ENCODE data around the gene SRD5A2.

SRD5A2 gene

DNA sequence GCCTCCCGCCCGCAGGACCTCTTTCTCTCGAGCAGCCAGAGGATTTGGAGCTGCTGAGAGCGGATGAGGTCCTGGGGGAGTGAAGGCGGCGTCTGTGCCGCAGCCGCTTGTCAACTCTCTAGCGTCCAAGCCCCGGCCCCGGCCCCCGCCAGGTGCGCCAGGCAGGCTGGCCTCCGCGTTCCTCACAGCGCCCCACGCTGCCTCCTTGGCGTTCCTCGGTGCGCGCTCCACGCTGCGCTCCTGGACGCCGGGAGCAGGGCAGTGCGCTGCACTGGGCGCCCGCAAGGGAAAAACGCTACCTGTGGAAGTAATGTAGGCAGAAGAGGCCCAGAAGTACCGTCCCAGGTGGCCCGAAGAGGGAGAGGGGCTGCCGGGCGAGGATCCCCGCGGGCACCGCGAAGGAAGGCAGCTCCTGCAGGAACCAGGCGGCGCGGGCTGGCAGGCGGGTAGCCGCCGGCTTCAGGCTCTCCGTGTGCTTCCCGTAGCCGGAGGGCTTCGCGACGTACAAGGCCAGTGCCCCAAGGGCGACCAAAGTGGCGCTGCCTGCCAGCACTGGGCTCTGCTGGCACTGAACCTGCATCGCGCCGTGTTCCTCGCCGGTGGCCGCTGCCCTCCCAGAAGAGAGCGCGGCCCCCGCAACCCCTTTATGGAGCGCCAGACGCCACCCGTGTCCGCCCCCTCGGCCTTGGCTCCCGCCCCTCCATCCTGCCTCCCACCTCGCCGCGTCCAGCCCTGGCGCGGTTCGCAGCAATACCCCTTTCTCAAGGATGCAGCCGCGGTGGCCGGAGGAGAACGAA, at the start of gene SRD5A2:
Gene SRD5A2, minus strand, starts transcription at position 618 of the 797 bp plus-strand sequence. Its CDS starts 38 bp downstream, at position 580.
- no peak for DNase-seq (ENCODE audit: low read depth in 3 of 3)

GRCh38 chr2:31606509-31606908, 25.8 kb upstream of the SRD5A2 start:
- DNase-seq (ENCODE audit: low read depth in 3 of 3), result no peak

GRCh38 chr2:31598694-31599093, 18.0 kb upstream of the SRD5A2 start:
- no peak for DNase-seq (ENCODE audit: low read depth in 3 of 3)

- DNase-seq (ENCODE audit: low read depth in 3 of 3), result no peak
These were observed 5.5 kb upstream of the SRD5A2 start for GRCh38 chr2:31586230-31586629.

- DNase-seq (ENCODE audit: low read depth in 3 of 3), result no peak
These were observed 522 bp upstream of the SRD5A2 start for GRCh38 chr2:31581124-31581795.

DNA sequence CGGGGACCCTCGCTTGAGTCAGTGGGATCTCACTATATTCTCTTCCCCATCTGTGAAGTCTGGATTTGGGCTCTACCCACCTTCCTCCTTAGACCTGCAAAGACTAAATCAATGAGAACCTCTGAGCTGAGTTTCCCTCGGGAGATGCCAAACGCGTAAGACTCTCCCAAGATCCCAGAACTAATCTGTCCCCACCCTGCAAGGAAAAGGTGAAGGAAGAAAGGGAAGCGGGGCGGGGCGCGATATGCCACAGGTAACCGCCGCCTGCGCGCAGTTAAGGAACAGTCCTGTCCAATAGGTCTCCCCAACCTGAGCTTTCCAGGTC, 780 bp downstream of the SRD5A2 start:
- DNase-seq (ENCODE audit: low read depth in 3 of 3), result no peak

DNA sequence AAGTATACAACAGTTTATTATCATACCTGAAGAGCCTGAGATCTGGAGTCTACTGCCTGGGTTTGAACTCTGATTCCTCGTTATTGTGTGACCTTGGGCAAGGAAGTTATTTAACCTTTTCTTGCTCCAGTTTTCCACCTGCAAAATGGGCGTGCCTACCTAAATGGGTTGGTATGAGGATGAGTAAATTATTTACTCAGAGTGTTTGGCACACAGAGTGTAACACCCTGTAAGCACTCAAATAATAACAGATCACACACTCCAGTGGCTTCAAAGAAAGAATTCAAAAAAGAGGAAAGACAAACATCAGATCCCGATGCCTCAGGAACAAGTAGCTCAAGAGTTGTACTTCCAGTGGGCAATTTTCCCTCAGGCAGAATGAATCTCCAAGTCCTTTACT, 2.4 kb downstream of the SRD5A2 start:
- DNase-seq (ENCODE audit: low read depth in 3 of 3), result no peak

DNA sequence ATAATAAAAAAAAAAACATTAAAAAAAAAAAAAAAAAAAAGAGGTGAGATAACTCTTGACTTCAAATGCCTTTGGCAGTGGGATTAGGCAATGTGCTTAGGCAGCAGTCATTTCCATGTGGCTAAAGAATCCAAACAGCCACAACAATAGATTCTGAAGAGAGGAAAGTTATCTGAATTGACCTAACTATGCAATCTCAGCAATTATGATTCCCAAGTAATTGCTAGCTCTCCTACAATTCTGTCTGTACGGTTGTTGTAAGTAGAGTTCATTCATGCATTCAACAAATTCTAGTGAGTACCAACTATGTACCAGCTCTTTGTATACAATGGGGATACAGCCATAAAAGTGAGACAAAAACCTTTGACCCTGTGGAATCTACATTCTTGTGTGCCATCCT, 3.6 kb downstream of the SRD5A2 start:
- DNase-seq (ENCODE audit: low read depth in 3 of 3), result no peak

DNA sequence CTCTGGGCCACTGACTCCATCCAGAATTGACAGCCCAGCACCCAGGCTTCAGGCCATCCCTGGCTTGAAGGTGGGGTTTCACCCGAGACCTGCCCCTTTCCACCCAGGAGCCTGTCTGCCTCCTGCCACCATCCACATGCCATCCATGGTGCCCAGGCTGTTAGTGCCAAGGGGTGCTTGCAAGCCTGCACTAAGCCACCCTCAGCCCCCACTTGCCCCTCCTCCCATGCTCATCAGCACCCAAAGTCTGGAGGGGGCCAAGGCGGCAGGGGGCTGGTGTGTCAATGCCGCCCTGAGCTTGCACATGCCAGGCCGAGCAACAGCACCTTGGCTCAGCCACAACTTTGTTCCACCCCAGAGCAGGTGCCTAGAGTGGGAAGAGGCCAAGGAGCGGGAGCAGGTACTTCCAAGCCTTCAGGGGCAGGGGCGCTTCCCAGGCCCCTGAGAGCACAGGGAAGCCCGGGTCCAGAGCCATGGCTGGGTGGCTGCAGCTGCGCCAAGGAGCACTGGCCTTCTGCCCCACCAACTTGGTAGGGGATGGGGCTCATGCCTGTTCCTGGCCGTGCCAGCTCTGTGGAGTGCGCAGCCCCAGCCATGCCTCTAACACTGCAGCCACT, 12.0 kb downstream of the SRD5A2 start:
- DNase-seq (ENCODE audit: low read depth in 3 of 3), result no peak

- no peak for DNase-seq (ENCODE audit: low read depth in 3 of 3)
These were observed 13.1 kb downstream of the SRD5A2 start for GRCh38 chr2:31567679-31568078.

GRCh38 chr2:31563273-31563839, 17.4 kb downstream of the SRD5A2 start:
- DNase-seq (ENCODE audit: low read depth in 3 of 3), result no peak

DNA sequence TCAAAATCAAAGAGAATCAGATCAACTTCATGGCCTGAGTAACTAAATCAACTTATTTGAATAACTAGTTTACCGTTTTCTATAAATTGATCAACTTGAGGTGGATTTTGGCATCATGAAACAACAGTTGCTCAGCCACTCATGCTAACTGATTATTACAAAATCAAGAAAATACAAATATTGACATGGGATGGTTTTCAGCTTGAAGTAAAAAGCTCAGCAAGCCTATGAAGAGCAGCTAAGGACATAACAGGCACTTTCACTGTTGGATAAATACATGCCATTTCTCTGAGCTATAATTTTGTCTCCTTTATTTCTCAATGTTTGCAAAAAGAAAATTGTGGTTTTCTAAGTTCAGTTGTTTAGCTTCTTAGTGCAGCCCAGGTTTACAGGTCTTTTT, 18.9 kb downstream of the SRD5A2 start:
- no peak for DNase-seq (ENCODE audit: low read depth in 3 of 3)

DNA sequence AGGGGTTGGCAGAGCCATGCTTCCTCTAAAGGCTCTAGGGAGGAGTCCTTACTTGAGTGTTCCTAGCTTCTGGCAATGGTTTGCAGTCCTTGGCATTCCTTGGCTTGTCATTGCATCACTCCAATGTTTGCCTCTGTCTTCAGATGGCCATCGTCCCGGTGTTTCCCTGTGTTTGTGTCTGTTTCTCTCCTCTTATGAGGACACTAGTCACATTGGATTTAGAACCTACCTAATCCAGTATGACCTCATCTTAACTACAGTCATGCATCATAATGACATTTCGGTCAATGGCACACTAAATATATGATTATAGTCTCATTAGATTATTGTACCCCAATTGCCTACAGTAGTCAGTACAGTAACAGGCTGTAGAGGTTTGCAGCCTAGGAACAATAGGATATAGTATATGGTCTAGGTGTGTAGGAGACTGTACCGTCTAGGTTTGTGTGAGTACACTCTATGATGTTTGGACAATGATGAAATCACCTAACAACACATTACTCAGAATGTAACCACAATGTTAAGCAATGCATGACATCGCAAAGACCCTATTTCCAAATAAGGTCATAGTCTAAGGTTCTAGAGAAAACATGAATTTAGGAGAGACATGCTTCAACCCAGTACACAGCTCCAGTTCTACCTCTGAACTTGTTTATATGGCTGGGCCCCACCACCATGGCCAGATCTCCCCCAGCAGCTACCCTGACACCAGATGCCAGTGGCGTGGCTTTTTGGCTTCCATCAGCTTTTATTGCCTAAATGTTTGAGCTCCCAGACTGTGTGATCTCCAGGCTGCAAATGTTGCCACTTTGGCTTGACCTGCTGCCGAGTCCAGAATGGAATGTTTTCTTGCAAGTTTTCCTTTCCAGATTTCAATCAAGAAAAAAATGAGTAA, 22.1 kb downstream of the SRD5A2 start:
- no peak for DNase-seq (ENCODE audit: low read depth in 3 of 3)

GRCh38 chr2:31556940-31557339, 23.8 kb downstream of the SRD5A2 start:
- no peak for DNase-seq (ENCODE audit: low read depth in 3 of 3)

- no peak for DNase-seq (ENCODE audit: low read depth in 3 of 3)
These were observed 24.6 kb downstream of the SRD5A2 start for GRCh38 chr2:31555967-31556706.

GRCh38 chr2:31553362-31553761, 27.4 kb downstream of the SRD5A2 start:
- no peak for DNase-seq (ENCODE audit: low read depth in 3 of 3)

DNA sequence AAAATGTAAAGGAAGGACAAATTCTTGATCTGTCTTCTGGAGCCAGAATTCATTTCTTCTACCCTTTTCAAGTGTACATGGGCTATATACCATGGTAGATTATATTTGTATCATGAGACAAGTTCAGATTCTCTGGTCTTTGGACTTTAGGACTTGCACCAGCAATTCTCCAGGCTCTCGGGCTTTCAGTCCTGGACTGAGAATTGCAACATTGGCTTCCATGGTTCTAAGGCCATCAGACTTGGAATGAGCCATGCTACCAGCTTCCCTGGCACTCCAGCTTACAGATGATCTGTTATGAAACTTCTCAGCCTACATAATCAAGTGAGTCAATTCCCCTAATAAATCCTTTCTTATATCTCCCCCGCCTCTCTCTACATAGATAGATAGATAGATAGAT, 33.3 kb downstream of the SRD5A2 start:
- DNase-seq (ENCODE audit: low read depth in 3 of 3), result no peak

- no peak for DNase-seq (ENCODE audit: low read depth in 3 of 3)
These were observed 38.9 kb downstream of the SRD5A2 start for GRCh38 chr2:31541853-31542252.

DNA sequence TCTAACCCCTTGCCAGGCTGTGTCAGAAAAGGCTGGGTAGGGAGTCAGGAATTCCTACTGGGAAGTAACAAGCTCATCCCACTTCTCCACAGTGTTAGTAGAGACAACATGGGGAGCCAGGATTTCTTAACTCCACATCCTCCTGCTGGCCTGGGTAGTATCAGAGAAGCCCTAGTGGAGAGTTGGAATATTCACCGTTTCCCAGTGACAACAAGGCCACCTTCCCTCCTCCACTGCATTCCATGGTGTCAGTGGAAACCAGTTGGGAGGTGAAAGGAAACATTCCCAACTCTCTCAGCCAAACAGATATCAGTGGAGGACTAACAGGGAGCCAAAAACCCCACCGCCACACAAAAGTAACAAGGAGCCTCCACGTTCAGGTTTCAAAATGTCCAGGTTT, 41.2 kb downstream of the SRD5A2 start:
- DNase-seq (ENCODE audit: low read depth in 3 of 3), result no peak

DNA sequence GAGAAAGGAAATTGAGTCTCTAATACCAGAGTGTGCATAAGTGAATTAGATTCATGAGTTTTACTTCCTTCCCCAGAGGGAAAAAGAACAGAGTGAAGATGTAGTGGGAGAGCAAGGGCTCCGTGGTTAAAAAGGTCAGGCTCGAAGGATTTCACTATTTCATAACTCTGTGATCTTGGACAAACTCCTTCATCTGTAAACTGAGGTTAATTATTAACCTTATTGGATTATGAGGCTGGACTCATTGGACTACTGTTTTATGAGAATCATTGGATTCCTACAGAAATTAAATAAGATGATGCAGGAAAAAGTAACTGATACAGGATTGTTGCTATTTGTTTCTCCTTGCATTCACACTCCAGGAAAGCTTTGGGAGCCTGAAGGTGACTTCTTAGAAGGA, 45.0 kb downstream of the SRD5A2 start:
- DNase-seq (ENCODE audit: low read depth in 3 of 3), result no peak

DNA sequence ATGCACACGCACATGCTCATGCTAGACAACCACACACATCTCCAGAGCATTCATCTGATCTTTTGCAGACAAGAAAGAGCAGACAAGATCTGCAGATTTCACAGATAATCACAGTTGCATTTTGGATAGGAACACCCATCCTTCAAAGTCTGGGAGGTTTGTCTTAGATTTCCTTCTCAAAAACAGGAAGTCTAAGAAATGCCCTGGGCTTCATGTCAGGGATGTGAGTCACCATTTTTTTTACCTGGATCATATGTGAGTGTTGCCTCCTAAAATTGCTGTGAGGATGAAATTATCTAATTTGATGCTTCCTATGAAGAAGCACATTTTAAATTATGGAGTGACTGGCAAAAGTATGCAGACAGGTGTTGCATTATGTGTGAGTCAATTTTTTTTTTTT, 46.1 kb downstream of the SRD5A2 start:
- DNase-seq (ENCODE audit: low read depth in 3 of 3), result no peak
